PFSK-1 (cell line): ENCODE measurements around the gene EYA4.

ENCODE experiments used
- FOXP2 ChIP-seq: optimal IDR thresholded peaks from 2 replicates; pipeline ENCODE3; 2011; ENCODE audit warnings: borderline replicate concordance, control low read depth, inconsistent platforms; ENCODE audit not compliant: insufficient read depth; ENCODE audit errors: extremely low read length, extremely low read depth
- POLR2AphosphoS5 ChIP-seq: IDR thresholded peaks from 2 replicates; pipeline ENCODE4 v1.6.1; 2012; ENCODE audit warnings: low read depth, mild to moderate bottlenecking, control low read depth, low read length, moderate library complexity
- REST ChIP-seq, 2 experiments: IDR thresholded peaks; 2 replicates each; pipeline versions ENCODE4 v1.6.1 to v1.8.0; 2011 to 2012; ENCODE audit warnings: low read depth in 2 of 2, low read length in 2 of 2, control low read depth in 1 of 2, inconsistent platforms in 1 of 2, mild to moderate bottlenecking in 1 of 2, moderate library complexity in 1 of 2; ENCODE audit not compliant: insufficient read depth in 1 of 2
- SIN3A ChIP-seq: IDR thresholded peaks from 2 replicates; pipeline ENCODE4 v1.6.1; 2012; ENCODE audit warnings: mild to moderate bottlenecking, low read length, moderate library complexity, borderline replicate concordance; ENCODE audit not compliant: insufficient read depth
- TAF1 ChIP-seq: IDR thresholded peaks from 2 replicates; pipeline ENCODE4 v1.6.1; 2012; ENCODE audit warnings: low read length, control low read depth, borderline replicate concordance; ENCODE audit not compliant: insufficient read depth

Gene EYA4

GRCh38 chr6:133208183-133208755 lies 32.9 kb upstream of the EYA4 start:
- TF ChIP-seq POLR2AphosphoS5 (no peak), REST (IDR thresholded peaks at IDR 0.05; ENCODE audit: insufficient read depth in 1 of 2, low read depth in 2 of 2, low read length in 2 of 2) (no peak), SIN3A (no peak), TAF1 (no peak), FOXP2 (no peak)

- TF ChIP-seq TAF1 (no peak), REST (IDR thresholded peaks at IDR 0.05; ENCODE audit: insufficient read depth in 1 of 2, low read depth in 2 of 2, low read length in 2 of 2) (no peak), FOXP2 (no peak), POLR2AphosphoS5 (no peak), SIN3A (no peak)
Observed at GRCh38 chr6:133214267-133214666, 26.9 kb upstream of the EYA4 start.

GRCh38 chr6:133218852-133219251 lies 22.3 kb upstream of the EYA4 start:
- TF ChIP-seq REST (IDR thresholded peaks at IDR 0.05; ENCODE audit: insufficient read depth in 1 of 2, low read depth in 2 of 2, low read length in 2 of 2) (no peak), SIN3A (no peak), FOXP2 (no peak), POLR2AphosphoS5 (no peak), TAF1 (no peak)

- no peak for TF ChIP-seq POLR2AphosphoS5
- no peak for TF ChIP-seq REST (IDR thresholded peaks at IDR 0.05; ENCODE audit: insufficient read depth in 1 of 2, low read depth in 2 of 2, low read length in 2 of 2)
- no peak for TF ChIP-seq FOXP2
Observed at GRCh38 chr6:133223452-133224029, 17.6 kb upstream of the EYA4 start.

GRCh38 chr6:133225560-133225959 lies 15.6 kb upstream of the EYA4 start:
- TF ChIP-seq SIN3A (no peak), FOXP2 (no peak), REST (IDR thresholded peaks at IDR 0.05; ENCODE audit: insufficient read depth in 1 of 2, low read depth in 2 of 2, low read length in 2 of 2) (no peak), POLR2AphosphoS5 (no peak), TAF1 (no peak)
